IPS-20b (cell line): ENCODE measurements around the gene PTPN23.
A peak's percentile ranks its signal among the peaks of the same experiment; 100 is the strongest.

Experiments
- H3K27ac ChIP-seq: one replicate; pipeline ENCODE4 v1.5.1; 2013; ENCODE audit warnings: low read length
- H3K27me3 ChIP-seq: 2 replicates; pipeline ENCODE4 v1.6.1; 2013; ENCODE audit warnings: mild to moderate bottlenecking, low read length, inconsistent platforms; ENCODE audit not compliant: insufficient read depth
- H3K36me3 ChIP-seq: 2 replicates; pipeline ENCODE4 v1.6.1; 2013; ENCODE audit warnings: low read depth, mild to moderate bottlenecking, inconsistent platforms, low read length, moderate library complexity; ENCODE audit not compliant: insufficient read depth
- H3K4me1 ChIP-seq: 2 replicates; pipeline ENCODE4 v1.6.1; 2013; ENCODE audit warnings: mild to moderate bottlenecking, control low read depth, inconsistent platforms, low read length, moderate library complexity; ENCODE audit not compliant: insufficient read depth
- H3K4me3 ChIP-seq: 2 replicates; pipeline ENCODE4 v1.5.1; 2013; ENCODE audit warnings: mild to moderate bottlenecking, low read length, inconsistent platforms
- H3K9ac ChIP-seq: 2 replicates; pipeline ENCODE4 v1.6.1; 2013; ENCODE audit warnings: low read depth, mild to moderate bottlenecking, inconsistent platforms, low read length, moderate library complexity
- H3K9me3 ChIP-seq: 2 replicates; pipeline ENCODE4 v1.6.1; 2013; ENCODE audit warnings: mild to moderate bottlenecking, low read depth, low read length, inconsistent platforms; ENCODE audit not compliant: insufficient read depth

PTPN23 gene, protein sequence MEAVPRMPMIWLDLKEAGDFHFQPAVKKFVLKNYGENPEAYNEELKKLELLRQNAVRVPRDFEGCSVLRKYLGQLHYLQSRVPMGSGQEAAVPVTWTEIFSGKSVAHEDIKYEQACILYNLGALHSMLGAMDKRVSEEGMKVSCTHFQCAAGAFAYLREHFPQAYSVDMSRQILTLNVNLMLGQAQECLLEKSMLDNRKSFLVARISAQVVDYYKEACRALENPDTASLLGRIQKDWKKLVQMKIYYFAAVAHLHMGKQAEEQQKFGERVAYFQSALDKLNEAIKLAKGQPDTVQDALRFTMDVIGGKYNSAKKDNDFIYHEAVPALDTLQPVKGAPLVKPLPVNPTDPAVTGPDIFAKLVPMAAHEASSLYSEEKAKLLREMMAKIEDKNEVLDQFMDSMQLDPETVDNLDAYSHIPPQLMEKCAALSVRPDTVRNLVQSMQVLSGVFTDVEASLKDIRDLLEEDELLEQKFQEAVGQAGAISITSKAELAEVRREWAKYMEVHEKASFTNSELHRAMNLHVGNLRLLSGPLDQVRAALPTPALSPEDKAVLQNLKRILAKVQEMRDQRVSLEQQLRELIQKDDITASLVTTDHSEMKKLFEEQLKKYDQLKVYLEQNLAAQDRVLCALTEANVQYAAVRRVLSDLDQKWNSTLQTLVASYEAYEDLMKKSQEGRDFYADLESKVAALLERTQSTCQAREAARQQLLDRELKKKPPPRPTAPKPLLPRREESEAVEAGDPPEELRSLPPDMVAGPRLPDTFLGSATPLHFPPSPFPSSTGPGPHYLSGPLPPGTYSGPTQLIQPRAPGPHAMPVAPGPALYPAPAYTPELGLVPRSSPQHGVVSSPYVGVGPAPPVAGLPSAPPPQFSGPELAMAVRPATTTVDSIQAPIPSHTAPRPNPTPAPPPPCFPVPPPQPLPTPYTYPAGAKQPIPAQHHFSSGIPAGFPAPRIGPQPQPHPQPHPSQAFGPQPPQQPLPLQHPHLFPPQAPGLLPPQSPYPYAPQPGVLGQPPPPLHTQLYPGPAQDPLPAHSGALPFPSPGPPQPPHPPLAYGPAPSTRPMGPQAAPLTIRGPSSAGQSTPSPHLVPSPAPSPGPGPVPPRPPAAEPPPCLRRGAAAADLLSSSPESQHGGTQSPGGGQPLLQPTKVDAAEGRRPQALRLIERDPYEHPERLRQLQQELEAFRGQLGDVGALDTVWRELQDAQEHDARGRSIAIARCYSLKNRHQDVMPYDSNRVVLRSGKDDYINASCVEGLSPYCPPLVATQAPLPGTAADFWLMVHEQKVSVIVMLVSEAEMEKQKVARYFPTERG (N-terminal part only)

DNA sequence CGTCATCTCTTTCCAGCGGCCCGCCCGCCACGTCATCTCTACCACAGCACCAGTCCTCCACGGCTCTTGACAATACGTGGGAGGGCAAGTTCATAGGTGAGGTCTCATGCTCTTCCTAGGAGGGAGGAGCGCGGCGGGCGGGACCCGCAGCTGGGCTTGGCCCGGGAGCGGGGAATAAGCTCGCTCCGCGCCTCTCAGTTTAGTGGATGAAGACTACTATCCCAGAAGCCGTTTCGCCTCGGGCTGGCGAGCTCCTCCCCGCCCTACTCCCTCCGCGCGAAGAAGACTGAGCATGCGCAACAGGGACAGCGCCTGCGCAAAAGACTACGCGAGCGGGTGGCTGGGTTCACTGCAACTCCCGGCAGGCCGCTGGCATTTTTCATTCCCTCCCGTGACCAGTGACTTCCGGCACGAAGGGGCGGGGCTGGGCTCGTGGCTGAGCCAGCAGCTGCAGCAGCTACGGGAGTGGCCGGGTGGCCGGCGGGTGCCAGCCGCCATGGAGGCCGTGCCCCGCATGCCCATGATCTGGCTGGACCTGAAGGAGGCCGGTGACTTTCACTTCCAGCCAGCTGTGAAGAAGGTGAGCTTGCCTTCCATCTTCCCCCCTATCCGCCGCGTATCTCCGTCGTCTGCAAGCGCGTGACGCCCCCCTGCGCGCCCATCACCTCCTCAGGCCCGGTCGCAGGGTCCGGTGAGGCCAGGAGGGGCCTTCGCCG lies at the start of gene PTPN23:
Gene PTPN23, plus strand, starts transcription at position 421 of the 716 bp plus-strand sequence. Its CDS starts 76 bp downstream, at position 497.
- peaks cover 6% of the 10 kb centered on the region; the same call in 1 of the 2 replicates for H3K4me1 ChIP-seq
- peak within 1 kb of the TSS; percentile 87 for H3K27ac ChIP-seq
- 0 out of 2 replicates have a peak, but pooled peaks cover 7% of the 10 kb centered on the region for H3K36me3 ChIP-seq
- H3K9ac ChIP-seq: peak within 1 kb of the TSS; percentile 93
- no peaks in the 10 kb centered on the region for H3K9me3 ChIP-seq
- H3K27me3 ChIP-seq: no peaks in the 10 kb centered on the region
- H3K4me3 ChIP-seq: peak within 1 kb of the TSS; percentile 86

DNA sequence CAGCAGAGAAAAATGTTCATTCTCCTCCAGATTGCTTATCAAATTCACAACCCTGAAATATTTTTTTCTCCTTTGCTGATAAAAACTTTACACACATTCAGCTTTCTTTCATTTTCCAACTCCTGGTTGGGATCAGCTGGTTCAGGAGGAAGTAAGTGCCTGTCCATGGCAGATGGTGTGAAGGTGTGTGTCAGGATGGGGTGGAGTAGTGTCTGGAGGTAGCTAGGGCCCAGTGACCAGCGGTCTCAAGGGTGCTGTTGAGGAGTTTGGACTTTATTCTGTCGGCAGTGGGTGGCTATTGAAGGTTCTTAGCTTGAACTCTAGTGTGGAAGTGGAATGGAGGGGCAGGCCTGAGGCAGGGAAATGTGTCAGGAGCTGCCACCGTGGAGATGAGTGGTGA lies 46.9 kb upstream of the PTPN23 start:
- H3K9me3 ChIP-seq: no peaks in the 10 kb centered on the region
- H3K4me1 ChIP-seq: no peaks in the 10 kb centered on the region
- H3K27ac ChIP-seq: no peak overlapping the region
- peaks cover 92% of the 10 kb centered on the region for H3K36me3 ChIP-seq
- no peak overlapping the region for H3K4me3 ChIP-seq
- H3K27me3 ChIP-seq: no peaks in the 10 kb centered on the region
- no peak overlapping the region for H3K9ac ChIP-seq

GRCh38 chr3:47337656-47338055 lies 43.2 kb upstream of the PTPN23 start:
- Histone ChIP-seq H3K4me3 (no peak overlapping the region), H3K27ac (no peak overlapping the region), H3K27me3 (no peaks in the 10 kb centered on the region), H3K9me3 (no peaks in the 10 kb centered on the region), H3K4me1 (no peaks in the 10 kb centered on the region), H3K9ac (no peak overlapping the region), H3K36me3 (peaks cover 95% of the 10 kb centered on the region)

- Histone ChIP-seq H3K27me3 (no peaks in the 10 kb centered on the region), H3K4me3 (no peak overlapping the region), H3K27ac (no peak overlapping the region), H3K36me3 (peaks cover 95% of the 10 kb centered on the region), H3K9me3 (no peaks in the 10 kb centered on the region), H3K4me1 (no peaks in the 10 kb centered on the region), H3K9ac (no peak overlapping the region)
Observed at GRCh38 chr3:47339951-47340350, 40.9 kb upstream of the PTPN23 start.

DNA sequence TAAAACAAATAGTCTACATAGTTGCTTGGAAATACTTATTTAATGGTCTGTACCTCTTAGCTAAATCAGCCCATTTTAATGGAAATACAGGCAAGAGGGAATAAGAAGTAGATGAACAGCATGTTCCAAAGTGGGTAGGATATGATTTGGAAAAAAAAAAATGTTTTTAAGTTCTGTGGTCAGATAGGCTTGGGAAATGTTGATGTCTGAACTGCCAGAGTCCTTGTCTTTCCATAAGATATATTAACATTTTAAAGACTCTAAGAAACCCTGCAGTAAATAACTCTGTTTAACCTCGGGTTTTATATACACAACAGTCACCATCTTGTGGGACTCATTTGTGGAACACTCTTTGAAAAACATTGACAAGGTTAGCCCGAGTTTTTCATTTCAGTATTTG lies 40.0 kb upstream of the PTPN23 start:
- H3K9ac ChIP-seq: no peak overlapping the region
- H3K27me3 ChIP-seq: no peaks in the 10 kb centered on the region
- H3K27ac ChIP-seq: no peak overlapping the region
- peaks cover 96% of the 10 kb centered on the region for H3K36me3 ChIP-seq
- H3K4me1 ChIP-seq: no peaks in the 10 kb centered on the region
- no peak overlapping the region for H3K4me3 ChIP-seq
- H3K9me3 ChIP-seq: no peaks in the 10 kb centered on the region

- Histone ChIP-seq H3K9me3 (no peaks in the 10 kb centered on the region), H3K4me3 (no peak overlapping the region), H3K27me3 (no peaks in the 10 kb centered on the region), H3K4me1 (no peaks in the 10 kb centered on the region), H3K27ac (no peak overlapping the region), H3K9ac (no peak overlapping the region), H3K36me3 (peaks cover 88% of the 10 kb centered on the region)
Observed at GRCh38 chr3:47342151-47342550, 38.7 kb upstream of the PTPN23 start.

DNA sequence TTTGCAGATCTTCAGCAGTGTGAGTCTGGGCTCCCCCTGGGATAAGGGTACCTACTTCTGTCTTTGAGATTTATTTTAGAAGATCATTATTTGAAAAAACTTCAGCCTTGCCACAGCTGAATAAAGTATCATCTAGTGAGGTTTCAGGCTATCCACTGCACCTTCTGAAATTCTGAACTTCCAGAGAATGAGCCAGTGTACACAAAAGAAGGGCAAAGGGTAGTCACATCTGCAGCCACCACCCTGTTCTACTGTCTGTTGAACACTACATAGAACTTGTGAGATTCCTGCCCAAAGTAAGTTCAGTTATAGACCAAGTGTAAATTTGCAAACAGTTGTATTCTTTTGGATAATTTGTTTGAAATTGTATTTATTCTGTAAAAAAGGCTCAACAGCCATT lies 38.0 kb upstream of the PTPN23 start:
- Histone ChIP-seq H3K4me3 (no peak overlapping the region), H3K27ac (no peak overlapping the region), H3K9ac (no peak overlapping the region), H3K4me1 (no peaks in the 10 kb centered on the region), H3K9me3 (no peaks in the 10 kb centered on the region), H3K36me3 (peaks cover 82% of the 10 kb centered on the region), H3K27me3 (no peaks in the 10 kb centered on the region)

DNA sequence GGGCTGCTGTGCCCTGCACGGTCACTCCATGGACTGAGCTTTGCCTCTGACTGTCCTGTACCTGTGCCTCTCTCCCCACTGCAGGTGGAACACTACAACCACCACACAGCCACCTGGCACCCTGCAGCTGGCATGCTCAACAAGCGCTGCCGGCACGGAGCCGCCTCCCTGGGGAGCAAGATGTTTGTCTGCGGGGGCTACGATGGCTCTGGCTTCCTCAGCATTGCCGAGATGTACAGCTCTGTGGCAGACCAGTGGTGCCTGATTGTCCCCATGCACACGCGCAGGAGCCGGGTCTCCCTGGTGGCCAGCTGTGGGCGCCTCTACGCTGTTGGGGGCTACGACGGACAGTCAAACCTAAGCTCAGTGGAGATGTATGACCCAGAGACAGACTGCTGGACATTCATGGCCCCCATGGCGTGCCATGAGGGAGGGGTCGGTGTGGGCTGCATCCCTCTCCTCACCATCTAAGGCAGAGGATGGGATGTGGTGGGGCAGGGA lies 37.3 kb upstream of the PTPN23 start:
- Histone ChIP-seq H3K9ac (no peak overlapping the region), H3K27me3 (no peaks in the 10 kb centered on the region), H3K4me1 (no peaks in the 10 kb centered on the region), H3K36me3 (peaks cover 76% of the 10 kb centered on the region), H3K4me3 (no peak overlapping the region), H3K9me3 (no peaks in the 10 kb centered on the region), H3K27ac (no peak overlapping the region)

DNA sequence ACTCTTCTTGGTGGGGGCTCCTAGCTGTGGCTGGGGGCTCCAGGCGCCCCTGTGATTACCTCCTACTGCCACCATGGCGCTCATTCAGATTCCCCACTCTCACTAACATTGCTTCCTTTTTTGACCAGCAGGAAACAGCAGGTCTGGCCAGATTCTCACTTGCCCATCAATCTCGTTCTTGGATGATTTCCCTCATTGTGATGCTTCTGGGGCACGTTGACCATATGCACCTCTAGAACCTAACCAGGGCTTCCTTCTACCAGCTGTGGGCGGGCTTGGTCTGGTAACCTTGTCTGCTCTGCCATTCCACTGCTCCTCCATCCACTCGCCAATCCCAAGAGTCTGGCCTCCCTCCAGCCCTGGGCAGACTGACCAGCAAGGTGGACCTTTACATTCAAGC lies 35.9 kb upstream of the PTPN23 start:
- H3K9ac ChIP-seq: no peak overlapping the region
- no peaks in the 10 kb centered on the region for H3K27me3 ChIP-seq
- H3K4me1 ChIP-seq: no peaks in the 10 kb centered on the region
- H3K4me3 ChIP-seq: no peak overlapping the region
- H3K27ac ChIP-seq: no peak overlapping the region
- no peaks in the 10 kb centered on the region for H3K9me3 ChIP-seq
- H3K36me3 ChIP-seq: peaks cover 62% of the 10 kb centered on the region

GRCh38 chr3:47347217-47347801 lies 33.5 kb upstream of the PTPN23 start:
- H3K36me3 ChIP-seq: peaks cover 41% of the 10 kb centered on the region
- no peak overlapping the region for H3K9ac ChIP-seq
- no peaks in the 10 kb centered on the region for H3K4me1 ChIP-seq
- H3K27ac ChIP-seq: no peak overlapping the region
- no peak overlapping the region for H3K4me3 ChIP-seq
- no peaks in the 10 kb centered on the region for H3K27me3 ChIP-seq
- H3K9me3 ChIP-seq: no peaks in the 10 kb centered on the region
